Tongue (tissue), 2 donors: ENCODE data around the gene BAX. TPM values are rescaled to one million over a fixed set of nuclear protein-coding genes. Genes with fewer than 3 reads are reported as not detected.
A peak's percentile ranks its signal among the peaks of the same experiment; 100 is the strongest.

ENCODE experiments used
- DNase-seq: peaks from one replicate; pipeline ENCODE4 v3.0.0-alpha.2; 2015
- total RNA-seq: library from RNA; depleted of rRNA; stranded (reverse); fragments of >200 nt; gene quantifications from one replicate; pipeline ENCODE4 v1.2.3, GENCODE V29; 2014

Gene BAX
- total RNA-seq, 1 donor from 2014 or later, result 22.1 TPM

DNA sequence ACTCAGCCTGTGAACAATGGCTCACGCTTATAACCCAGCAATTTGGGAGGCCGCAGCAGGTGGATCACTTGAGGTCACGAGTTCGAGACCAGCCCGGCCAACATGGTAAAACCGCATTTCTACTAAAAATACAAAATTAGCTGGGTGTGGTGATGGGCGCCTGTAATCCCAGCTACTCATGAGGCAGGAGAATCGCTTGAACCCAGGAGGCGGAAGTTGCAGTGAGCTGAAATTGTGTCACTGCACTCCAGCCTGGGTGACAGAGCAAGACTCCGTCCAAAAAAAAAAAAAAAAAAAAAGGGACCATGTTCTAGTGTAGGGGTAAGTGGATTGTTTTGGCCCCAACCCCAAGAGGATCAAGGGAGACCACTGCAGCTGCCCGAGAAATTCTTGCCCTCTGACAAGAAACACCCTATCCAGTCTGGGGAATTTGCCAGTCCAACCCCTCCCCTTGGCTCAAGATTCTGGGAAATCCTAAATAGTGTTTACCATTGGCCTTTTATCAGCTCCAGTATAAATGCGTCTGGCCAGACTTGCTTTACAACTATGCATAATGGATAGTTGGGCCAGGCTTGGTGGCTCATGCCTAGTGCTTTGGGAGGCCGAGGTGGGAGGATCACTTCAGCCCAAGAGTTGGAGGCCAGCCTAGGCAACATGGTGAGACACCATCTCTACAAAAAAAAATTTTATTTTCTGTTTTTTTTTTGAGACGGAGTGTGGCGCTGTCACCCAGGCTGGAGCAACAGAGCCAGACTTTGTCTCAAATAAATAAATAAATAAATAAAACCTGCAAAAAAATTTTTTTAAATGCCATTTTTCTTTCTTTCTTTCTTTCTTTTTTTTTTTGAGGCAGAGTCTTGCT, 26.3 kb upstream of the BAX start:
- peak; percentile 76 for DNase-seq

DNA sequence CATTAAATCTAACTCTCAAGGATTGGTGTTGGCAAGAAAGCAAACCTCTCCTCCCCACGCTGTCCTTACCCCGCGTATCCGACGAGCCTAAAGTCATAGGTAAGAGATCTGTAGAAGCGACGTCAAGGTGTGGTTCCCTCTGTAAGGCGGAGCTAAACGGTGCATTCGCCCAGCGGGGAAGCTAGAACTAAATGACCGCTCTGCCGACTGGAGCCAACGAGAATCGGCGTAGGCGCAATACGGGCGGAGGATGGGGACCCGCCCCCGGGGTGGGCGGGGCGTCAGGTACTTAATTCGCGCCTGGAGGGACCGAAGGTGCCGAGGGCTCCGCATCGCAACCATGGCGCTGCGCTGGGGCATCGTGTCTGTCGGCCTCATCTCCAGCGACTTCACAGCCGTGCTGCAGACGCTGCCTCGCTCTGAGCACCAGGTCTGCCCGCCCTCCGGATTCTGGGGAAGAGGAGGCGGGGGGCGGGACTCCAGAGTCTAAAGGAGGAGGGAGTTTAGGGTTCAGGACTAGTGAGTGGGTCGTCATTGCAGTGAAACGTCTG, 21.2 kb upstream of the BAX start, which contains the start of gene DHDH:
DHDH (plus strand) TSS at position 318 of the 551 bp plus-strand sequence; CDS start at position 341, 23 bp downstream.
- DNase-seq, result peak; percentile 79

DNA sequence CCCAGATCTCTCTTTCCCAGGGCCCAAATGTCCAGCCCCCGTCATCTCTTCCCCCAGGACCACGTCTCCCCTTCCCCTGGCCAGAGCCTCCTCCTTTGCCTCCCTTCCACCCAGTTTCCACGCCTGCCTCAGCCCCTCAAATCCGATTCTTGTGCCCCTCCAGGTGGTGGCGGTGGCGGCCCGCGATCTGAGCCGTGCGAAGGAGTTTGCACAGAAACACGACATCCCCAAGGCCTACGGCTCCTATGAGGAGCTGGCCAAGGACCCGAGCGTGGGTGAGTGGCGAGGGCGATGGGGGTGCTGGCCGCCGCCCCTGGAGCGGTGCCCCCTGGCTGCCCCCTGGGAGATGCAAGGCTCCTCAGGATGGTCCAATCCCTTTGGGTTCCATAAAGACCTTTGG, 19.8 kb upstream of the BAX start:
- no peak for DNase-seq

DNA sequence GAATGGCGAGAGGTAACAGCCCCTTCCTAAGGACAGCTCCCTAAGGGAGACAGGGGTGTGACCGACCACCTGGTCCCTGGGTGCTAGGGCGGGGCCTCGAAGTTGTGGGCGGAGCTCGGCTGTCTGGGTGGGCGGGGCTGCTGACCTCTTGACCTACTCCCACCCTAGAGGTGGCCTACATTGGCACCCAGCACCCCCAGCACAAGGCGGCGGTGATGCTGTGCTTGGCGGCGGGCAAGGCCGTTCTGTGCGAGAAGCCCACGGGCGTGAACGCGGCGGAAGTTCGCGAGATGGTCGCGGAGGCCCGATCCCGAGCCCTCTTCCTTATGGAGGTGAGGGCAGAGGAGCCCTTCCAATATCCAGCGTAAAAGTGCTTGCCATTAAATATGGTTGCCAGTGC, 18.8 kb upstream of the BAX start:
- no peak for DNase-seq

DNA sequence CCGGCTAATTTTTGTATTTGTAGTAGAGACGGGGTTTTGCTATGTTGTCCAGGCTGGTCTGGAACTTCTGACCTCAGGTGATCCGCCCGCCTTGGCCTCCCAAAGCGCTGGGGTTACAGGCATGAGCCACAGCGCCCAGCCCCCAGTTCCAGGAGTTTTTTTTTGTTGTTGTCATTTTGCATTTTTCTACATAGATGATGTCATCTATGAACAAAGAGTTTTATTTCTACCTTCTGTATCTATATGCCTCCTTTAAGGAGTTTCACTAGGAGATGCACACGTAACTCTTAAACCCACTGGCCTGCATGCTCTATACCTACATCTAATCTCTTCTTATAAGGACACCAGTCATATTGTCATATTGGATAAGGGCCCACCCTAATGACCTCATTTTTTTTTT, 16.4 kb upstream of the BAX start:
- no peak for DNase-seq

DNA sequence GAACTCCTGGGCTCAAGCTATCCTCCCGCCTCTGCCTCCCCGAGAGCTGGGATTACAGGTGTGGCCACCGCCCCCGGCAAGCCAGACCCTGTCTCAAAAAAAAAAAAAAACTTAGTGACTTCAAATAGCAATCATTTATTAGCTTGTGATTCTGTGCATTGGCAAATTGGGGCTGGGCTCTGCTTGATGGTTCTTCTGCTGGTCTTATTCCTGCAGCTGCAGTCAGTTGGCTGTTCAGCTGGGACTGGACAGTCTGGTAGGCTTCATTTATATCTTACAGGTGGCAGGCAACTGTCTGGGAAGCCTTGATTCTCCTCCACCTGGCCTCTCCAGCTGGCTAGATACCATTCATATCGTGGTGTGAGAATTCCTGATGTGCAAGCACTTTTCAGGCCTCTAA, 13.8 kb upstream of the BAX start:
- DNase-seq, result no peak

DNA sequence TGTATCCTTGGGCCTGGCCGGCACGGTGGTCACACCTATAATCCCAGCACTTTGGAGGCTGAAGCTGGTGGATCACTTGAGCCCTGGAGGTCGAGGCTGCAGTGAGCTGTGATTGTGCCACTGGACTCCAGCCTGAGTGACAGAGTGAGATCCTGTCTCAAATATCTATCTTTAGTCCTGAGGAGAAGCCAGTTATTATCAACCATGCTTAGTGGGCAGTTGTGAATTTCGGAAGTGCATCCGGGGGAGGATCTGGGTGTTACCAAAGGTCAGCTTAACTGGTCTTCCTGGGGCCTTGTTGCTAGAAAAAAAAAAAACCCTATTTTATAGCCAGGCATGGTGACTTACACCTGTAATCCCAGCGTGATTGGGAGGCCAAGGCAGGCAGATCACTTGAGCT, 11.6 kb upstream of the BAX start:
- DNase-seq, result no peak

DNA sequence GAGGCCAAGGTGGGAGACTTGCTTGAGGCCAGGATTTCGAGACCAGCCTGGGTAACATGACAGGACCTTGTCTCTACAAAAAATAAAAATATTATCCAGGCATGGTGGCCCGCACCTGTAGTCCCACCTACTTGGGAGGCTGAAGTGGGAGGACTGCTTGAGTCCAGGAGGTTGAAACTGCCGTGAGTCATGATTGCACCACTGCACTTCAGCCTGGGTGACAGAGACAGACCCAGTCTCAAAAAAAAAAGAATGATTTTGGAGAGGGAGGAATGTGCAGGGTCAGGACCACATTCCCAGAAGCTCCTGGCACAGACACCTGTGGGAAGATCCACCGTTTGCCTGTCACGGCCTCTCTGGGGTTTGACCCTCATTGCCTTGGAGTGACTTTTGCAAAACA, 9.3 kb upstream of the BAX start:
- no peak for DNase-seq

DNA sequence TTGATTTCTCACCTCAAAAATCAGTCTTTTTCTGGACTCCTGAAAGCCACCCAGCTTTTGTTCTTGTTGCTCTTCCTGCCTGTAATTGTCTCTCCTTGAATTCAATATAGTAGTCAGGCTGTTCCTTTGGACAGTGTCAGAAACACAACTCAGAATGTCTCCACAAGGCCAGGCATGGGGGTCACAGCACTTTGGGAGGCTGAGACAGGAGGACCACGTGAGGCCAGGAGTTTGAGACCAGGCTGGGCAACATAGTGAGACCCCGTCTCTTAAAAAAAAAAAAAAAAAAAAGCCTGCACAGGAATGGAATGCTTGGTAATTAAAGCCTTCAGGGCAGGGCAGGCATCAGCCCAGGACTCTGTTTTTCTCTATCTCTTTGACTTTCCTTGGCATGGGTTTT, 8.9 kb upstream of the BAX start:
- no peak for DNase-seq

DNA sequence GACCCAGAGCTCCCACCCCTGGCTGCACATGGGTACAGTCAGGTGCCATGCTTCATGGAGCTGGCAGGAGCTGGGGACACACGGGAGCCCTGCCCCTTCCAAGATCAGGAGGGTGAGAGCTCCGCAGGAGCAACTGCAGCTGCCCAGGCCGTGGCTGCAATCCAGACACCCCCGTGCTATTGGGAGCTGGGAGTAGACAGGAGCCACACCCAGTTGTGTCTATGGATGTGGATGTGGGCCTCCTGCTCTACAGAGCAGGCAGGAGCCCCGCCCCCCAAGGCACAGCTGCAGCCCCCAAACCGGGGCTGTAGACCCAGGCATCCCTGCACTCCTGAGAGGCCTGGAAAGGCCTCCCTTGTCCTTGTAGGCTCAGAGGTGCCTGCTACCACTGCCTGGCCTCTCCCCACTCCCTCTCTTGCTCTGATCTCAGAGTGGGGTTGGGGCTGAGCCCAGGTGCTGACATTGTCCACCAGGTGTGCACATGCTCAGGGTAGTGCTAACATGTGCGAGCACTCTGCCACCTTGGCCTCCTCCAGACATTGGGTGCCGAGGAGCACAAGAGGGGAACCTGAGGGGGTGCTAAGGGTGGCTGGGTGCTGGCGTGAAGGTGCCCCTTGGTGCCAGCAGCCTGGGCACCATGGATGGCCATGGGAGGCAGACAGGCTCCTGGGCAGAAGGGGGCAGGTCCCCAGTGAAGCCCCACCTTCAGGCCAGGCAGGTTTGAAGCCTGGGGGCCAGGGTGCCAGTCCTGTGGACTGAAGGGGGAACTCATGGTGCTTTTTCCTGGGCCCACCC, 8.0 kb upstream of the BAX start:
- DNase-seq, result peak; percentile 57

DNA sequence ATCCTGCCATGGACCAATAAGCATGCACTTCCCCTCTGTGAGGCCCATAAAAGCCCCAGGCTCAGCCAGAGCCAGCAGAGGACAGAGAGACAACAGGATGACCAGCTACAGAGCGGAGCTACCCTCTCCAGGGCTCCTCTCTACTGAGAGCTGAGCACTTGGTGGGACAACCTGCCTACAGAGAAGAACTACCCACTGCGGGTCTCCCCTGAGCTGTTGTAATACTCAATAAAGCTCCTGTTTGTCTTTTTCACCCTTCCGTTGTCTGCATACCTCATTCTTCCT, 7.5 kb upstream of the BAX start:
- DNase-seq, result no peak

DNA sequence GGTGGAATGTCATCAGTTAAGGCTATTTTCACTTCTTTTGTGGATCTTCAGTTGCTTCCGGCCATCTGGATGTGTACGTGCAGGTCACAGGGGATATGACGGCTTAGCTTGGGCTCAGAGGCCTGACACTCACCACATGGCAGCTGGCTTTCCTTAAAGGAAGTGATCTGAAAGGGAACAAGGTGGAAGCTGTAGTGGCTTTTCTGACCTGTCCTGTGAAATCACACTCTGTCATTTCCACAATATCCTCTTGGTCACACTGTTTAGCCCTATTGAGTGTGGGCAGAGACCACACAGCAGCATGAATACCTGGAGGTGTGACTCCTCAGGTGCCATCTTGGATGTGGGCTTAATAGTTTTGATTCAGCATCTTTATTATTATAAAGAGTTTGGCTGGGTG, 4.5 kb upstream of the BAX start:
- DNase-seq, result no peak

DNA sequence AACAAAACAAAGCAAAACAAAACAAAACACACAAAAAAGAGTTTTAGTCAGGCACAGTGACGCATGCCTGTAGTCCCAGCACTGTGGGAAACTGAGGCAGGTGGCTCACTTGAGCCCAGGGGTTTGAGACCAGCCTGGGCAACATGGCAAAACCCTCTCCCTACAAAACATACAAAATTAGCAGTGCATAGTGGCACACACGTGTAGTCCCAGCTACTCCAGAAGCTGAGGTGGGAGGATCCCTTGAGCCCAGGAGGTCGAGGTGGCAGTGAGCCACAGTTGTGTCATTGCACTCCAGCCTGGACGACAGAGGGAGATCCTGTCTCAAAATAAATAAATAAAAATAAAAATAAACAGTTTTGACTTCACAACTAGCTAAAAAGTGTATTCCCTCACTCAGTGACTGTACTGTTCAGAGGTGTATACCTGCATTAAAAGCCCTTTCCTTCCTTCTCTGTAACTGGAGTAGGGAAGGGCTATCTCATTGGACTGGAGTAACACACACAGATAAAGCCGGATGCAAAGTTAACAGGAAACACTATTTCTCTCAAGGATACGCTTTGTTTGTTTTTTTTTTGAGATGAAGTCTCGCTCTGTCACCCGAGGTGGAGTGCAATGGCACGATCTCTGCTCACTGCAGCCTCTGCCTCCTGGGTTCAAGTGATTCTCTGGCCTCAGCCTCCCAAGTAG, 3.7 kb upstream of the BAX start:
- no peak for DNase-seq

DNA sequence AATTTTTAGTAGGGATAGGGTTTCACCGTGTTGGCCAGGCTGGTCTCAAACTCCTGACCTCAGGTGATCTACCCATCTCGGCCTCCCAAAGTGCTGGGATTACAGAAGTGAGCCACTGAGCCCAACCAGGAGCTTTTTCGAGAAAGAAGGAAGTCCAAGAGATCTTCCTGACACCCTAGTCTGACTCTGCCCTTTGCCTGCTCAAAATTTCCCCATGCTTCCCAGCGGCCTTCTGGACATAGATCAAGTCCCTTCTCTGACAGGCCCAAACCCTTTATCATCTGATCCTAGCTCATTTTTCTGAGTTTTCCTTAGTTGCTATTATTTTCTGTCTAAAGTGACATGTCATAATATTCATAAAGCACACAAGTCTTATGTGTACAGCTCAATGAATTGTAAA, 1.5 kb upstream of the BAX start:
- no peak for DNase-seq

DNA sequence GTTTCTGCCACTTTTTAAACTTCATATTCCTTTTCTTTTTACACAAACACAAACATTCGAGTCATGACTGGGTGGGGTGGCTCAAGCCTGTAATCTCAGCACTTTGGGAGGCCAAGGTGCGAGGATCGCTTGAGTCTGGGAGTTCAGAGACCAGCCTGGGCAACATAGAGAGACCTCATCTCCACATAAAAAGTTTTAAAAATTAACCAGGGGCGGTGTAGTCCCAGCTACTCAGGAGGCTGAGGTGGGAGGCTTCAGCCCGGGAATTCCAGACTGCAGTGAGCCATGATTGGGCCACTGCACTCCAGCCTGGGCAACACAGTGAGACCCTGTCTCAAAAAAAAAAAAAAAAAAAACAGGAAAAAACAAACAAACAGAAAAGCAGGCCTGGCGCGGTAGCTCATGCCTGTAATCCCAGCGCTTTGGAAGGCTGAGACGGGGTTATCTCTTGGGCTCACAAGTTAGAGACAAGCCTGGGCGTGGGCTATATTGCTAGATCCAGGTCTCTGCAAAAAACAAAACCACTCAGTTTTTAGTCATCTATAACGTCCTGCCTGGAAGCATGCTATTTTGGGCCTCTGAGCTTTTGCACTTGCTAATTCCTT, 583 bp upstream of the BAX start:
- no peak for DNase-seq

DNA sequence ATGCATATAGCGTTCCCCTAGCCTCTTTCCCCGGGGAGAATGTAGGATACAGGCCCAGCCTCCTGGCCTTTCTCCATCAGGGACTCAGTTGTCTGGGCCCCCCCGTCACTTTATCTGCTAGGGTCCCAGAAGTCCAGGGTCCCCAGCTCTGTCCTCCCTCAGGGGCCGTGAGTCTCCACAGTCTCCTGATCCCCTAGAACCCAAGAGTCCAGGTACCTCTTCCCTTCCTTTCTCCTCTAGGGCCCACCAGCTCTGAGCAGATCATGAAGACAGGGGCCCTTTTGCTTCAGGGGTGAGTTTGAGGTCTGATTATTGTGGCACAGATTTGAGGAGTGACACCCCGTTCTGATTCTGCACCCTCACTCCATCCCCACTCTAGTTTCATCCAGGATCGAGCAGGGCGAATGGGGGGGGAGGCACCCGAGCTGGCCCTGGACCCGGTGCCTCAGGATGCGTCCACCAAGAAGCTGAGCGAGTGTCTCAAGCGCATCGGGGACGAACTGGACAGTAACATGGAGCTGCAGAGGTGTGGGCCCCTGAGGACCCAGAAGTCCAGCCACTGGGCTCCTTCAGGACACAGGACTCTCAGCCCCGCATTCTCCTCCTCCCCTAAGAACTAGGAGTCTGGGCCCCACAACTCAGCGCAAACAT, 758 bp downstream of the BAX start:
- no peak for DNase-seq

DNA sequence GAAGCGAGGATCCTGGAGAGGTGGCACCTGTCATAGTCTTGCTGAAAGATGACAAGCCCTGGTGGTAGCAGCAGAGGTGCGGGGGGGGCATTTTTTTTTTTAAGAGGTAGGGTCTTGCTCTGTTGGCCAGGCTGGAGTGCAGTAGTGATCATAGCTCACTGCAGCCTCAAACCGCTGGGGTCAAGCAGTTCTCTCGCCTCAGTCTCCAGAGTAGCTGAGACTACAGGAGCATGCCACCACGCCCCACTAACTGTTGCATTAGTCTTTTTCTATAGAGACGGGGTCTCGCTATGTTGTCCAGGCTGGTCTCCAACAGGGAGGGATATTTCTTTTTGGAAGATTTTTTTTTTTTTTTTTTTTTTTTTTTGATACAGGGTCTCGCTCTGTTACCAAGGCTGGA, 3.3 kb downstream of the BAX start:
- no peak for DNase-seq

DNA sequence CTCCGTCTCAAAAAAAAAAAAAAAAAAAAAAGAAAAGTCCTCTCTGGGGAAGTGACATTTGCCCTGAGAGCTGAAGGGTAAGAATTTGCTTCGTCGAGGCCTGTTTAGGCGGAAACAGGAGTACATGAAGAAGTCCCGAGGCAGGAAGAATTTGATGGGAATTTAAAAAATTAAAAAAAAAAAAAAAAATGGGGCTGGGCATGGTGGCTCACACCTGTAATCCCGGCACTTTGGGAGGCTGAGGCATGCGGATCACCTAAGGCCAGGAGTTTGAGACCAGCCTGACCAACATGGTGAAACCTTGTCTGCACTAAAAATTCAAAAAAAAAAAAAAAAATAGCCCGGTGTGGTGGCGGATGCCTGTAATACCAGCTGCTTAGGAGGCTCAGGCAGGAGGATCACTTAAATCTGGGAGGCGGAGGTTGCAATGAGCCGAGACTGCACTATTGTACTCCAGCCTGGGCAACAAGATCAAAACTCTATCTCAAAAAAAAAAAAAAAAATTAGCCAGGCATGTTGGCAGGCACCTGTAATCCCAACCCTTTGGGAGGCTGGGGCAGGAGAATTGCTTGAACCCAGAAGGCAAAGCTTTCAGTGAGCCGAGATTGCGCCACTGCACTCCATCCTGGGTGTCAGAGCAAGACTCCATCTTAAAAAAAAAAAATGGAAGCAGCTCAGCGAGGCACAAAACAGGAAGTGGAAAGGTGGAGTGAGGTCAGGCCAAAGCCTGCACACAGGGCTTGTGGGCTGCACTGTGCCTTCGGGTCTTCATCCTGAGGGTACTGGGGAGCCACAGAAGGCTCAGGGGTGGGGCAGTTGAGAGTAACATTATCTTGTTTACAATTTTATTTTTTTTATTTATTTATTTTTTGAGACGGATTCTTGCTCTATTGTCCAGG, 4.9 kb downstream of the BAX start:
- DNase-seq, result no peak

DNA sequence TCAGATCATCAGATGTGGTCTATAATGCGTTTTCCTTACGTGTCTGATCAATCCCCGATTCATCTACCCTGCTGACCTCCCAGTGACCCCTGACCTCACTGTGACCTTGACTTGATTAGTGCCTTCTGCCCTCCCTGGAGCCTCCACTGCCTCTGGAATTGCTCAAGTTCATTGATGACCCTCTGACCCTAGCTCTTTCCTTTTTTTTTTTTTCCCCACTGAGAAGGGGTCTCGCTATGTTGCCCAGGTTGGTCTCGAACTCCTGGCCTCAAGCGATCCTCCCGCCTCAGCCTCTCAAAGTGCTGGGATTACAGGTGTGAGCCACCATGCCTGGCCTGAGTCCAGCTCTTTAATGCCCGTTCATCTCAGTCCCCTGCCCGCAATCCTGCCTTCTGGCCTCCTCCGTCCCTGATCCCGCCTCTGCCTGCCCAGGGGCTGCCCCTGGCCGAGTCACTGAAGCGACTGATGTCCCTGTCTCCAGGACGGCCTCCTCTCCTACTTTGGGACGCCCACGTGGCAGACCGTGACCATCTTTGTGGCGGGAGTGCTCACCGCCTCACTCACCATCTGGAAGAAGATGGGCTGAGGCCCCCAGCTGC, 6.5 kb downstream of the BAX start:
- no peak for DNase-seq

DNA sequence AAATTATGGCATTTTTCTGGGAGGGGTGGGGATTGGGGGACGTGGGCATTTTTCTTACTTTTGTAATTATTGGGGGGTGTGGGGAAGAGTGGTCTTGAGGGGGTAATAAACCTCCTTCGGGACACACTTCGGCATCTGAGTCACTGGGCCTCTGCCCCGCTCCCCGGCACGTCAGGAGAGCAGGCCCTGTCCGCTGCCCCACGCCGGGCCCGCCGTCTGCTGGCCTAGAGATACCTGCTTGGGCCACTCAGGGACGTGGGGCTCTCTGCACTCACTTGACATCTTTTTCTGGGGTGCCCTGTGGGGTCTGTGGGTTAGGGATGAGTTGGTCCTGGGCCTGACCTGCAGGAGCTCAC, 7.0 kb downstream of the BAX start:
- no peak for DNase-seq
